Measurements from ENCODE around the gene NR0B1. TPM values are rescaled to one million over a fixed set of nuclear protein-coding genes. Genes with fewer than 3 reads are reported as not detected.

The NR0B1 gene
- total and polyA plus RNA-seq, 10 donors: not detected

GRCh38 chrX:30310429-30311206, 1.4 kb upstream of the NR0B1 start:
- H3K27ac ChIP-seq: no peak overlapping the region
- TF ChIP-seq POLR2AphosphoS5 (IDR thresholded peaks at IDR 0.05): no peak
- H3K27me3 ChIP-seq (replicated peaks in 1 of 7): peaks cover 0 to 33% (median 19%) of the 10 kb centered on the region in 7 donors
- H3K9me3 ChIP-seq: no peaks in the 10 kb centered on the region
- 62 to 82% (median 78%) methylated on average over 5 of the region's 5 CpGs for WGBS, 5 donors
- intact Hi-C loops (cut with DNase I; ENCODE audit: low total_unique reads): no loop called here
- DNase-seq: no peak
- peaks cover 0 to 14% (median 0%) of the 10 kb centered on the region in 6 donors for H3K4me1 ChIP-seq
- no peaks in the 10 kb centered on the region for H3K36me3 ChIP-seq
- no peak overlapping the region for H3K4me3 ChIP-seq

GRCh38 chrX:30308263-30309138, 689 bp downstream of the NR0B1 start:
- H3K9me3 ChIP-seq: no peaks in the 10 kb centered on the region
- no peak overlapping the region for H3K27ac ChIP-seq
- peaks cover 0 to 14% (median 0%) of the 10 kb centered on the region in 6 donors for H3K4me1 ChIP-seq
- peak; percentile 69 for DNase-seq
- peak overlapping the region in 1 of 8 donors; percentile 18 for H3K4me3 ChIP-seq
- WGBS, 5 donors: 3 to 46% (median 5%) methylated on average over 11 to 71 of the region's 71 CpGs
- intact Hi-C loops (cut with DNase I; ENCODE audit: low total_unique reads): no loop called here
- H3K27me3 ChIP-seq (replicated peaks in 1 of 7): peaks cover 0 to 33% (median 19%) of the 10 kb centered on the region in 7 donors
- no peak for TF ChIP-seq POLR2A (IDR thresholded peaks at IDR 0.05)
- TF ChIP-seq CTCF (IDR thresholded peaks at IDR 0.05 in 8 of 11, conservative IDR thresholded peaks at IDR 0.05 in 3 of 11): peak in 1 of 11 experiments; percentile 12
- no peaks in the 10 kb centered on the region for H3K36me3 ChIP-seq

- 73 to 86% (median 83%) methylated on average over 1 of the region's 1 CpG for WGBS, 5 donors
- H3K36me3 ChIP-seq: no peaks in the 10 kb centered on the region
- DNase-seq: no peak
- peaks cover 0 to 14% (median 0%) of the 10 kb centered on the region in 6 donors for H3K4me1 ChIP-seq
- peaks cover 0 to 33% (median 19%) of the 10 kb centered on the region in 7 donors for H3K27me3 ChIP-seq (replicated peaks in 1 of 7)
- no peaks in the 10 kb centered on the region for H3K9me3 ChIP-seq
- H3K27ac ChIP-seq: no peak overlapping the region
- TF ChIP-seq POLR2A (IDR thresholded peaks at IDR 0.05) (no peak), CTCF (IDR thresholded peaks at IDR 0.05 in 8 of 11, conservative IDR thresholded peaks at IDR 0.05 in 3 of 11) (no peak), POLR2AphosphoS5 (IDR thresholded peaks at IDR 0.05) (no peak)
- no peak overlapping the region for H3K4me3 ChIP-seq
- intact Hi-C loops (cut with DNase I; ENCODE audit: low total_unique reads): no loop called here
Measured at GRCh38 chrX:30307466-30307865, 1.7 kb downstream of the NR0B1 start.

- Histone ChIP-seq H3K4me1 (peaks cover 0 to 14% (median 0%) of the 10 kb centered on the region in 6 donors), H3K27me3 (replicated peaks in 1 of 7) (peaks cover 0 to 33% (median 19%) of the 10 kb centered on the region in 7 donors), H3K9me3 (no peaks in the 10 kb centered on the region), H3K36me3 (no peaks in the 10 kb centered on the region), H3K4me3 (no peak overlapping the region), H3K27ac (no peak overlapping the region)
- DNase-seq: no peak
- WGBS, 5 donors: 61 to 82% (median 80%) methylated on average over 6 of the region's 6 CpGs
- TF ChIP-seq CTCF (IDR thresholded peaks at IDR 0.05 in 8 of 11, conservative IDR thresholded peaks at IDR 0.05 in 3 of 11) (no peak), POLR2A (IDR thresholded peaks at IDR 0.05) (no peak), POLR2AphosphoS5 (IDR thresholded peaks at IDR 0.05) (no peak)
- intact Hi-C loops (cut with DNase I; ENCODE audit: low total_unique reads): no loop called here
Measured at GRCh38 chrX:30304866-30305265, 4.3 kb downstream of the NR0B1 start.
